Transverse colon (tissue), 3 donors: Measurements from ENCODE around the gene CACNA1C.

Experiments used
- CTCF ChIP-seq, 5 experiments: fragments of 200-600 bp in 3 of 5; fragments of 450-650 bp in 2 of 5; sonication (generic) in 3 of 5; IDR thresholded peaks; 1 replicate in 2 of 5; 2 replicates in 3 of 5; pipeline ENCODE4 v1.5.1; 2016 to 2017; ENCODE audit warnings: antibody characterized with exemption in 5 of 5, inconsistent platforms in 3 of 5, mild to moderate bottlenecking in 2 of 5, moderate library complexity in 1 of 5
- EP300 ChIP-seq: sonication (generic); formaldehyde crosslinking; IDR thresholded peaks from one replicate; pipeline ENCODE4 v1.6.1; 2017; ENCODE audit warnings: antibody characterized with exemption, low read depth
- POLR2A ChIP-seq: fragments of 450-650 bp; IDR thresholded peaks from one replicate; pipeline ENCODE4 v1.6.1; 2016; ENCODE audit warnings: antibody characterized with exemption, mild to moderate bottlenecking, moderate library complexity

- no peak for TF ChIP-seq EP300
- no peak for TF ChIP-seq CTCF (IDR thresholded peaks at IDR 0.05)
- TF ChIP-seq POLR2A: no peak
These were observed 359.0 kb downstream of the CACNA1C start for GRCh38 chr12:2411616-2412304.
